GM21528 (cell line): ENCODE data around the gene HIC2.
"Not testable (repeated sequence)": the region's sequence is repeated elsewhere in the genome, so short reads cannot be mapped to it uniquely, and the experiment has no call there.

ENCODE experiments used
- ATAC-seq: cut with Tn5 transposase; IDR thresholded peaks from one replicate; pipeline ENCODE4 v1.9.1; 2021; ENCODE audit warnings: mild to moderate bottlenecking, moderate library complexity; ENCODE audit not compliant: unreplicated experiment, low FRiP score

HIC2 gene

DNA sequence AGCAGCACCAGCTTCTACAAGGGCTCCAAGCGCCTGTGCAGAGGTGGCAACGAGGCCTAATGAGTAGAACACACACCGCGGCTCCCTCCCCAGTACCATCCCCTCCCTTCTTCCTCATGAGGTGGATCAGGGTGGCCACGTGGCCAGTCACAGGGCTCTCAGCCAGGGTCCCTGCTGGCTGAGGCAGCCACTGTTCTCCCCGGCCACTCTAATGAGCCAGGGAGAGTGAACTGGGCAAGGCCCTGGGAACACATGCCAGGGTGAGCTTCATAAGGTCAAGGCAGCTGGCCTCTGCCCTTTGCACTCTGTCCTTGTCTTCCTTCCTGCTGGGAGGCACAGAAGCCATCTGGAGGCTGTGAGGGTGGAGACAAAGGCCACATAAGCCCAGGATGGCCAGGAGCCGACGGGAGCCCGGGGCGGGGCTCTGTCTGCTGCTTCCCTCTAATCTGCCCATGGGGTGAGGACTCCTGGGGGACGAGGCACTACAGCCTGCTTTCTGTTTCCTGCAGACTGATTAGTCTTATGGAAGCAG lies 72.0 kb downstream of the HIC2 start:
- ATAC-seq: not testable (repeated sequence)

- ATAC-seq: not testable (repeated sequence)
Measured at GRCh38 chr22:21490556-21490955, 73.4 kb downstream of the HIC2 start.

DNA sequence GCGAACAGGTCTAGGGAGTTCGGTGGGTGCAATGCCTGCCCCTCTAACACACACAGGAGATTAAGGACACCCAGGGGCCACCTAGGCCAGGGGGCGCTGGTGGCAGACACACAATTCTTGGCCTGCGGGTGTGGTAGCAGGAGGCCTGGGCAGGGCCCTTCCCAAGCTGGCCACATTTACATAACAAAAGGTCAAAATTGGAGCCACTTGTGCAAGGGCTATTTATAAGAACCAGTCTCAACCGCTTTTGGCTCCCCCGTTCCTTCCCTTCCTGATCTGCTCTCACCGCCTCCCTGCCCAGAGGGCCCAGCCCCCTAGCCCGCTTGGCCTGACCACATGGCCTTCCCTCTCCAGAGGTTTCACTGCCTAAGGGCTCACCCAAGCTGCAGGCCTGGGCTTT lies 75.1 kb downstream of the HIC2 start:
- ATAC-seq: not testable (repeated sequence)

- ATAC-seq: not testable (repeated sequence)
Measured at GRCh38 chr22:21493789-21494782, 76.9 kb downstream of the HIC2 start.

DNA sequence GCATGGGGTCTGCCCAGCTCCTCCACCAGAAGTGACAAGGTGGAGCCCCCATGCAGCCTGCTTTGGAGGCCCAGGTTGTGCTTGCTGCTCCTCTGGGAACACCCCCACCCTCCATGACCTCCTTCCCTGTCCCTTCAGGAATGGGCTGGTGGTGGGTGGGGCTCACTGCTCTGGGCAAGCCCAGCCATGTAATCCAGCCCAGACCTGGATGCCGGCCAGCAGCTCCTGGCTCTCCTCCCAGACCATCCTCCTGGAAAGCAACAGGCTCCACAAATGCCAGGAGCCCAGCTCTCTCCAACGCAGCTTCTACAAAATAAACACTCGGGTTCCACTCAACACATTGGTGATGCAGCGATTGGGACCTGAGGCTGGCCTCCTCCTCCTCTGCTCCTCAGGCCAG lies 80.8 kb downstream of the HIC2 start:
- ATAC-seq: not testable (repeated sequence)

- ATAC-seq: not testable (repeated sequence)
Measured at GRCh38 chr22:21498489-21498888, 81.3 kb downstream of the HIC2 start.

DNA sequence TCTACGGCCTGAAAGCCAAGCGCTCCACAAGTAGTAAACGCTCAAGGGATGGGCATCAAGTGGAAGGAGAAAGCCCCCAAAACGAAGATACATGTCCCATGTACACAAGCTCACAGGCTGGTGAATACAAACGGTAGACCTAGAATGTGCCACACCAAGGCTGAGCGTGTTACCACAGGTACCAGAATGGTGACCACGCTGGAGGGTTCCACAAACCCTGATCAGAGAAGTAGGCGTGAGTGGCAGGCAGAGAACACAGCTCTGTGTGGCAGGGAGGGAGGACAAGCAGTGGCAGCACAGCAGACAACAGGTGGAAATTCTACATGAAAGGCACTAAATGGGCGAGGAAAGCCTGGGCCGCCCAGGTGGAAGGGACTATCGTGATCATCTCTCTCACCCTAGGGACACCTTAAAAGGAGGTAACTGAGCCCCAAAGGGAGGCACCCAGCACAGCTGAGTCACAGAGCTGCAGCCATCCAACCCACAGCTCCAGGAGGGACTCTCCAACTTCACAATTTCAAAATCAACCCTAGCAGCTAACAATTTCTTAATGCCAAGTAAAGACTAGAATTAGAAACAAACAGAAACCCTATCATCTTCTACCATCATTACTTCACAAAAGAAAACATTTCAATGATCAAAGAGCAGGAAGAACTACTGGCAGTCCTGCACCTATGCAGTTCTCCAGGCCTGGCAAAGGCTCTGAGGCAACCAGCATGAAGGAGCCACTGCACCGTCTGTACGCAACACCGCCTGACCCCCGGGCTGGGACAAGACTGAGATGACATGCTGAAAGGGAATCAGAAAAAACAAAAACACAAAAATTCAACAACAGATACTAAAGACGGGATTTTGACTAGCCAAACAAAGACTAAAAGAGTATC lies 82.7 kb downstream of the HIC2 start:
- not testable (repeated sequence) for ATAC-seq
